Smooth muscle cell (in vitro differentiated cells): ENCODE results near the gene CT55. TPM values are rescaled to one million over a fixed set of nuclear protein-coding genes. Genes with fewer than 3 reads are reported as not detected.

Experiments
- polyA plus RNA-seq: library from polyadenylated mRNA; unstranded; fragments of >200 nt; fragmentation: Nextera tagmentation; extraction: Ambion mirVana; gene quantifications from 2 replicates; pipeline ENCODE4 v1.2.1, GENCODE V29; 2016
- total RNA-seq: library from RNA; depleted of rRNA; stranded (reverse); fragments of >200 nt; gene quantifications from 2 replicates; pipeline ENCODE4 v1.2.3, GENCODE V29; 2014

Gene CT55
- total and polyA plus RNA-seq, 2 experiments from 2014 or later = not detected

Other genes with a start within 250 kb of the CT55 start
- 1.3 and 2.0 TPM in 2 replicates for gene SMIM10, start 180.4 kb downstream of the CT55 start, total RNA-seq
- gene SMIM10, start 180.4 kb downstream of the CT55 start, polyA plus RNA-seq = 1.7 and 2.7 TPM in 2 replicates
- 13.3 and 14.6 TPM in 2 replicates for gene RTL8B, start 148.9 kb downstream of the CT55 start, total RNA-seq
- 27.7 and 30.1 TPM in 2 replicates for gene RTL8B, start 148.9 kb downstream of the CT55 start, polyA plus RNA-seq
- gene RTL8C, start 139.0 kb downstream of the CT55 start, total RNA-seq = 93.3 and 97.1 TPM in 2 replicates
- gene RTL8C, start 139.0 kb downstream of the CT55 start, polyA plus RNA-seq = 434 and 442 TPM in 2 replicates
- 23.7 and 24.2 TPM in 2 replicates for gene RTL8A, start 119.3 kb downstream of the CT55 start, total RNA-seq
- 137 and 148 TPM in 2 replicates for gene RTL8A, start 119.3 kb downstream of the CT55 start, polyA plus RNA-seq
- gene SMIM10L2B, start 72.7 kb downstream of the CT55 start, total RNA-seq = 3.7 and 3.9 TPM in 2 replicates
- gene SMIM10L2B, start 72.7 kb downstream of the CT55 start, polyA plus RNA-seq = 7.8 and 10.6 TPM in 2 replicates
- not detected in 2 replicates for gene ETDB, start 50.9 kb downstream of the CT55 start, total RNA-seq
- gene ETDB, start 50.9 kb downstream of the CT55 start, polyA plus RNA-seq = not detected in 2 replicates
- gene ETDA, start 80.7 kb upstream of the CT55 start, total RNA-seq = not detected in 2 replicates
- not detected in 2 replicates for gene ETDA, start 80.7 kb upstream of the CT55 start, polyA plus RNA-seq
- gene ETDC, start 138.1 kb upstream of the CT55 start, total RNA-seq = not detected in 2 replicates
- gene ETDC, start 138.1 kb upstream of the CT55 start, polyA plus RNA-seq = not detected in 2 replicates
- 7.9 and 8.2 TPM in 2 replicates for gene ZNF75D, start 172.7 kb upstream of the CT55 start, total RNA-seq
- 3.1 and 4.4 TPM in 2 replicates for gene ZNF75D, start 172.7 kb upstream of the CT55 start, polyA plus RNA-seq
- 7.5 and 12.4 TPM in 2 replicates for gene ZNF449, start 173.4 kb upstream of the CT55 start, total RNA-seq
- 3.9 and 5.3 TPM in 2 replicates for gene ZNF449, start 173.4 kb upstream of the CT55 start, polyA plus RNA-seq